ENCODE measurements around the gene RSPH6A.
"Not testable (repeated sequence)": the region's sequence is repeated elsewhere in the genome, so short reads cannot be mapped to it uniquely, and the experiment has no call there.

The RSPH6A gene

GRCh38 chr19:45800070-45800553 is 15.0 kb downstream of the RSPH6A start:
- DNase-seq (ENCODE audit: low spot score), result peak; percentile 43

- not testable (repeated sequence) for DNase-seq (ENCODE audit: low spot score)
Measured at GRCh38 chr19:45799541-45799940, 15.6 kb downstream of the RSPH6A start.

GRCh38 chr19:45798995-45799517 is 16.1 kb downstream of the RSPH6A start:
- peak; percentile 91 for DNase-seq (ENCODE audit: low spot score)

GRCh38 chr19:45794627-45795026 is 20.5 kb downstream of the RSPH6A start:
- DNase-seq (ENCODE audit: low spot score), result no peak

GRCh38 chr19:45793876-45794275 is 21.2 kb downstream of the RSPH6A start:
- no peak for DNase-seq (ENCODE audit: low spot score)

GRCh38 chr19:45793178-45793564 is 21.9 kb downstream of the RSPH6A start:
- DNase-seq (ENCODE audit: low spot score), result peak; percentile 17

- peak; percentile 98 for DNase-seq (ENCODE audit: low spot score)
Measured at GRCh38 chr19:45792470-45793177, 22.5 kb downstream of the RSPH6A start, which contains the start of gene DMWD. Gene DMWD (minus strand): TSS chr19:45792845. CDS start chr19:45792756, 89 bp downstream.

- peak; percentile 36 for DNase-seq (ENCODE audit: low spot score)
Measured at GRCh38 chr19:45791744-45792469, 23.2 kb downstream of the RSPH6A start.

GRCh38 chr19:45790942-45791341 is 24.2 kb downstream of the RSPH6A start:
- DNase-seq (ENCODE audit: low spot score), result no peak

GRCh38 chr19:45789035-45789786 is 25.9 kb downstream of the RSPH6A start:
- DNase-seq (ENCODE audit: low spot score), result no peak

- DNase-seq (ENCODE audit: low spot score), result no peak
Measured at GRCh38 chr19:45786533-45786894, 28.6 kb downstream of the RSPH6A start.

GRCh38 chr19:45785781-45786532 is 29.2 kb downstream of the RSPH6A start:
- DNase-seq (ENCODE audit: low spot score), result no peak

- no peak for DNase-seq (ENCODE audit: low spot score)
Measured at GRCh38 chr19:45785097-45785496, 30.0 kb downstream of the RSPH6A start.

GRCh38 chr19:45784096-45784495 is 31.0 kb downstream of the RSPH6A start:
- no peak for DNase-seq (ENCODE audit: low spot score)

- DNase-seq (ENCODE audit: low spot score), result no peak
Measured at GRCh38 chr19:45782820-45783785, 32.0 kb downstream of the RSPH6A start.

GRCh38 chr19:45782162-45782691 is 32.9 kb downstream of the RSPH6A start, which contains the start of gene DMPK:
Gene DMPK (minus strand): TSS chr19:45782490. CDS start chr19:45782352, 138 bp downstream.
- DNase-seq (ENCODE audit: low spot score), result no peak

GRCh38 chr19:45781214-45782161 is 33.6 kb downstream of the RSPH6A start:
- peak; percentile 33 for DNase-seq (ENCODE audit: low spot score)

- no peak for DNase-seq (ENCODE audit: low spot score)
Measured at GRCh38 chr19:45780448-45781213, 34.5 kb downstream of the RSPH6A start.
